HepG2 (cell line): Measurements from ENCODE around the gene ADGRD1. TPM values are rescaled to one million over a fixed set of nuclear protein-coding genes. Genes with fewer than 3 reads are reported as not detected.
A peak's percentile ranks its signal among the peaks of the same experiment; 100 is the strongest.

Source experiments
- ATAC-seq: fragments of 200-7000 bp; cut with Tn5 transposase; 3 replicates; pipeline ENCODE4 v1.9.1; 2020; ENCODE audit warnings: mild to moderate bottlenecking, moderate library complexity
- BruUV-seq: library from RNA; stranded (reverse); fragments of 400-500 nt; replicated peaks from 2 replicates; lab custom pipeline; 2021; lab: Mats Ljungman, UMichigan
- CTCF ChIA-PET: fragments of 300-600 bp; formaldehyde crosslinking; extraction: SDS; loops from one replicate; lab custom pipeline; 2021; ENCODE audit warnings: low total read pairs, inconsistent platforms, low intra/inter-chr PET ratio; lab: Yijun Ruan, JAX
- POLR2A ChIA-PET: fragments of 350-600 bp; sonication (Branson Sonifier 250); formaldehyde crosslinking; loops from one replicate; lab custom pipeline; 2020; ENCODE audit warnings: antibody characterized with exemption, inconsistent platforms; lab: Yijun Ruan, JAX
- DNase-seq: peaks from one replicate; pipeline ENCODE4 v3.0.0-alpha.2; 2015; ENCODE audit warnings: low spot score
- FAIRE-seq: peaks from 3 replicates; lab custom pipeline; 2011; peaks lifted over from hg19 to GRCh38; lab: Jason Lieb, UNC
- H2AFZ ChIP-seq: one replicate; pipeline ENCODE4 v1.6.1; 2011; ENCODE audit warnings: low read length, inconsistent platforms
- H3K27ac ChIP-seq: fragments of 300-600 bp; 3 replicates; pipeline ENCODE4 v1.8.0; 2011; ENCODE audit warnings: mixed run types, mild to moderate bottlenecking, mixed read lengths, low read length, inconsistent platforms; ENCODE audit not compliant: insufficient read depth; ENCODE audit errors: extremely low read length
- H3K27me3 ChIP-seq, 2 experiments: fragments of 200-600 bp in 1 of 2; 2 replicates in 1 of 2; 3 replicates in 1 of 2; pipeline versions ENCODE4 v1.6.0 to v1.8.0; 2011; ENCODE audit warnings: low read length in 2 of 2, mild to moderate bottlenecking in 2 of 2, moderate library complexity in 2 of 2, inconsistent platforms in 1 of 2; ENCODE audit not compliant: insufficient read depth in 2 of 2, control insufficient read depth in 1 of 2
- H3K36me3 ChIP-seq, 2 experiments: fragments of 200-600 bp in 1 of 2; replicated peaks in 1 of 2; 2 replicates in 1 of 2; 3 replicates in 1 of 2; pipeline versions ENCODE4 v1.5.1 to v1.8.0; 2011; ENCODE audit warnings: low read length in 2 of 2, inconsistent platforms in 1 of 2; ENCODE audit not compliant: insufficient read depth in 2 of 2, control insufficient read depth in 1 of 2
- H3K4me1 ChIP-seq: 2 replicates; pipeline ENCODE4 v1.5.1; 2012; ENCODE audit warnings: low read length, inconsistent platforms; ENCODE audit not compliant: insufficient read depth
- H3K4me2 ChIP-seq: 2 replicates; pipeline ENCODE4 v1.6.0; 2011; ENCODE audit warnings: low read depth, low read length, inconsistent platforms
- H3K4me3 ChIP-seq, 3 experiments: fragments of 200-600 bp in 1 of 3; sonication (generic), shearing (Covaris generic) in 1 of 3; replicated peaks in 1 of 3; 2 replicates each; pipeline ENCODE4 v1.5.1; 2011 to 2016; ENCODE audit warnings: low read length in 3 of 3, inconsistent platforms in 2 of 3, low read depth in 2 of 3, mild to moderate bottlenecking in 2 of 3, control low read depth in 1 of 3, mixed read lengths in 1 of 3; ENCODE audit not compliant: insufficient read depth in 1 of 3
- H3K79me2 ChIP-seq: one replicate; pipeline ENCODE4 v1.6.1; 2011; ENCODE audit warnings: low read length, inconsistent platforms; ENCODE audit not compliant: insufficient read depth
- H3K9ac ChIP-seq: 2 replicates; pipeline ENCODE4 v1.6.0; 2011; ENCODE audit warnings: mild to moderate bottlenecking, low read depth, low read length, inconsistent platforms; ENCODE audit not compliant: insufficient read depth
- H3K9me3 ChIP-seq: 2 replicates; pipeline ENCODE4 v1.5.1; 2012; ENCODE audit warnings: mild to moderate bottlenecking, low read length
- H4K20me1 ChIP-seq: 2 replicates; pipeline ENCODE4 v1.6.0; 2011; ENCODE audit warnings: inconsistent platforms, mild to moderate bottlenecking, low read length, moderate library complexity; ENCODE audit not compliant: insufficient read depth
- CENPX ChIP-seq: sonication (generic); formaldehyde crosslinking; IDR thresholded peaks from 2 replicates; pipeline ENCODE4 v1.9.0; 2021; ENCODE audit warnings: mild to moderate bottlenecking, missing genetic modification reagents, moderate library complexity
- ERF ChIP-seq: IDR thresholded peaks from 2 replicates; pipeline ENCODE4 v1.6.1; 2018; ENCODE audit warnings: missing biosample characterization, missing genetic modification reagents
- ETS1 ChIP-seq: sonication (generic); formaldehyde crosslinking; IDR thresholded peaks from 2 replicates; pipeline ENCODE4 v1.4.0; 2020; ENCODE audit warnings: missing genetic modification reagents
- PAWR ChIP-seq: sonication (generic); formaldehyde crosslinking; IDR thresholded peaks from 2 replicates; pipeline ENCODE4 v1.4.0; 2020; ENCODE audit warnings: missing genetic modification reagents, mild to moderate bottlenecking, borderline replicate concordance
- PBX3 ChIP-seq: sonication (generic); formaldehyde crosslinking; IDR thresholded peaks from 2 replicates; pipeline ENCODE4 v1.8.1; 2023; ENCODE audit warnings: missing genetic modification reagents, inconsistent platforms, borderline replicate concordance
- PHF8 ChIP-seq: sonication (generic); formaldehyde crosslinking; IDR thresholded peaks from 2 replicates; pipeline ENCODE4 v1.5.0; 2020; ENCODE audit warnings: missing genetic modification reagents
- POLR2A ChIP-seq, 2 experiments: IDR thresholded peaks; 2 replicates each; pipeline ENCODE4 v1.6.1; 2011; ENCODE audit warnings: low read depth in 2 of 2, low read length in 2 of 2, mild to moderate bottlenecking in 1 of 2, moderate library complexity in 1 of 2; ENCODE audit not compliant: insufficient read depth in 1 of 2
- POLR2AphosphoS2 ChIP-seq: IDR thresholded peaks from 2 replicates; pipeline ENCODE4 v1.6.1; 2011; ENCODE audit warnings: low read depth, low read length, improper control_type of control experiment
- POLR2AphosphoS5 ChIP-seq: IDR thresholded peaks from 2 replicates; pipeline ENCODE4 v1.6.1; 2012; ENCODE audit warnings: low read depth, low read length
- RFXAP ChIP-seq: sonication (generic); formaldehyde crosslinking; IDR thresholded peaks from 2 replicates; pipeline ENCODE4 v1.4.0; 2020; ENCODE audit warnings: missing genetic modification reagents, borderline replicate concordance
- TAF1 ChIP-seq: sonication (generic); formaldehyde crosslinking; IDR thresholded peaks from 2 replicates; pipeline ENCODE4 v1.4.0; 2020; ENCODE audit warnings: missing genetic modification reagents
- ZNF205 ChIP-seq: IDR thresholded peaks from 2 replicates; pipeline ENCODE4 v1.6.1; 2018; ENCODE audit warnings: missing biosample characterization, missing genetic modification reagents
- ZNF329 ChIP-seq: sonication (generic); formaldehyde crosslinking; IDR thresholded peaks from 2 replicates; pipeline ENCODE4 v1.9.0; 2021; ENCODE audit warnings: low read depth, mild to moderate bottlenecking, missing genetic modification reagents
- ZNF335 ChIP-seq: sonication (generic); formaldehyde crosslinking; IDR thresholded peaks from 2 replicates; pipeline ENCODE4 v1.4.0; 2020; ENCODE audit warnings: missing genetic modification reagents
- ZNF337 ChIP-seq: sonication (generic); formaldehyde crosslinking; IDR thresholded peaks from 2 replicates; pipeline ENCODE4 v1.5.1; 2020; ENCODE audit warnings: missing genetic modification reagents, low read depth, mild to moderate bottlenecking, borderline replicate concordance
- ZNF468 ChIP-seq: sonication (generic); formaldehyde crosslinking; IDR thresholded peaks from 2 replicates; pipeline ENCODE4 v1.8.0; 2022; ENCODE audit warnings: mild to moderate bottlenecking, moderate library complexity, missing genetic modification reagents
- ZNF556 ChIP-seq: sonication (generic); formaldehyde crosslinking; IDR thresholded peaks from 2 replicates; pipeline ENCODE4 v1.4.0; 2020; ENCODE audit warnings: mild to moderate bottlenecking, missing genetic modification reagents, borderline replicate concordance
- ZNF558 ChIP-seq: sonication (generic); formaldehyde crosslinking; IDR thresholded peaks from 2 replicates; pipeline ENCODE4 v1.9.0; 2022; ENCODE audit warnings: mild to moderate bottlenecking, missing genetic modification reagents, borderline replicate concordance
- WGBS: methylation state at CpG from one replicate; pipeline ENCODE4 v1.1.6; 2017; ENCODE audit warnings: low lambda C conversion rate; 5-methylcytosine and 5-hydroxymethylcytosine counted together
- in situ Hi-C: cut with HindIII; loops from 2 replicates; pipeline ENCODE4 v1.10.0; 2017; ENCODE audit warnings: low pct_unique_long_range_greater_than_20kb; ENCODE audit not compliant: extremely low pct_ligation_motif_present
- intact Hi-C: fragments of 100-400 bp; cut with micrococcal nuclease; formaldehyde crosslinking; loops from one replicate; pipeline ENCODE4 v1.10.0; 2022; ENCODE audit not compliant: unreplicated experiment
- polyA plus RNA-seq, 8 experiments: library from polyadenylated mRNA; depleted of rRNA in 3 of 8; stranded (reverse) in 7 of 8; unstranded in 1 of 8; fragments of >200 nt; fragmentation: Illumina TruSeq in 4 of 8; extraction: Trizol in 4 of 8; gene quantifications; 2 replicates each; pipeline versions ENCODE4 v1.2.1 to v1.2.3, GENCODE V29; 2011 to 2016; ENCODE audit warnings: low read depth in 4 of 8, missing spikeins in 1 of 8, mixed read lengths in 1 of 8; ENCODE audit not compliant: insufficient read depth in 1 of 8
- total RNA-seq, 5 experiments: library from RNA; depleted of rRNA; stranded (reverse); fragments of >200 nt; fragmentation: Illumina TruSeq; extraction: Trizol; gene quantifications; 2 replicates each; pipeline ENCODE4 v1.2.3, GENCODE V29; 2016; ENCODE audit warnings: low read depth in 1 of 5
- TF ChIP-seq, protein P1 (sequence below): IDR thresholded peaks from 2 replicates; pipeline ENCODE4 v1.6.1; 2016; ENCODE audit warnings: mild to moderate bottlenecking
- TF ChIP-seq, protein P2 (sequence below): sonication (generic); formaldehyde crosslinking; IDR thresholded peaks from 2 replicates; pipeline ENCODE4 v1.5.1; 2020; ENCODE audit warnings: mild to moderate bottlenecking, missing genetic modification reagents, borderline replicate concordance

Gene ADGRD1
- total and polyA plus RNA-seq, 2 of the 13 experiments (the other 11 are each of a cell fraction or from before 2014, with no cell fraction given) = 0.46 to 12.4 TPM

- TF ChIP-seq, protein P1, sequence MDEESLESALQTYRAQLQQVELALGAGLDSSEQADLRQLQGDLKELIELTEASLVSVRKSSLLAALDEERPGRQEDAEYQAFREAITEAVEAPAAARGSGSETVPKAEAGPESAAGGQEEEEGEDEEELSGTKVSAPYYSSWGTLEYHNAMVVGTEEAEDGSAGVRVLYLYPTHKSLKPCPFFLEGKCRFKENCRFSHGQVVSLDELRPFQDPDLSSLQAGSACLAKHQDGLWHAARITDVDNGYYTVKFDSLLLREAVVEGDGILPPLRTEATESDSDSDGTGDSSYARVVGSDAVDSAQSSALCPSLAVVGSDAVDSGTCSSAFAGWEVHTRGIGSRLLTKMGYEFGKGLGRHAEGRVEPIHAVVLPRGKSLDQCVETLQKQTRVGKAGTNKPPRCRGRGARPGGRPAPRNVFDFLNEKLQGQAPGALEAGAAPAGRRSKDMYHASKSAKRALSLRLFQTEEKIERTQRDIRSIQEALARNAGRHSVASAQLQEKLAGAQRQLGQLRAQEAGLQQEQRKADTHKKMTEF (CRISPR knock-in tag) = peak; percentile 22; the same call in 1 of the 2 replicates
- TF ChIP-seq PAWR (no peak), ZNF558 (CRISPR knock-in tag) (no peak), POLR2A (IDR thresholded peaks at IDR 0.05; ENCODE audit: insufficient read depth in 1 of 2, low read depth in 2 of 2, low read length in 2 of 2) (peak in 1 of 2 experiments; percentile 35; a peak in 1 of 4 replicates), PHF8 (no peak), POLR2AphosphoS5 (peak; percentile 38; the same call in 1 of the 2 replicates), CENPX (CRISPR knock-in tag) (no peak)
- TF ChIP-seq, protein P2, sequence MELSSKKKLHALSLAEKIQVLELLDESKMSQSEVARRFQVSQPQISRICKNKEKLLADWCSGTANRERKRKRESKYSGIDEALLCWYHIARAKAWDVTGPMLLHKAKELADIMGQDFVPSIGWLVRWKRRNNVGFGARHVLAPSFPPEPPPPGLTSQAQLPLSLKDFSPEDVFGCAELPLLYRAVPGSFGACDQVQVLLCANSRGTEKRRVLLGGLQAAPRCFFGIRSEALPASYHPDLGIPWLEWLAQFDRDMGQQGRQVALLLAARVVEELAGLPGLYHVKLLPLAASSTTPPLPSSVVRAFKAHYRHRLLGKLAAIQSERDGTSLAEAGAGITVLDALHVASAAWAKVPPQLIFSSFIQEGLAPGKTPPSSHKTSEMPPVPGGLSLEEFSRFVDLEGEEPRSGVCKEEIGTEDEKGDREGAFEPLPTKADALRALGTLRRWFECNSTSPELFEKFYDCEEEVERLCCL (CRISPR knock-in tag) = no peak
Observed at GRCh38 chr12:130953771-130954543, at the start of gene ADGRD1 (continued).

- intact Hi-C loops = no loop called here
- Histone ChIP-seq H3K4me2 (no peak overlapping the region), H3K79me2 (no peaks in the 10 kb centered on the region), H2AFZ (no peak overlapping the region), H3K9ac (no peak overlapping the region), H3K27me3 (peaks cover 0 to 2% of the 10 kb centered on the region in 2 experiments; a peak in 2 of 5 replicates), H4K20me1 (no peaks in the 10 kb centered on the region), H3K27ac (no peak overlapping the region), H3K36me3 (no peaks in the 10 kb centered on the region), H3K9me3 (no peaks in the 10 kb centered on the region), H3K4me3 (no peak overlapping the region), H3K4me1 (no peaks in the 10 kb centered on the region)
- TF ChIP-seq ETS1 (CRISPR knock-in tag) (no peak), ZNF337 (CRISPR knock-in tag) (no peak), ERF (CRISPR knock-in tag) (no peak), ZNF468 (CRISPR knock-in tag) (no peak), TAF1 (CRISPR knock-in tag) (no peak), ZNF329 (CRISPR knock-in tag) (no peak), ZNF556 (CRISPR knock-in tag) (no peak), ZNF335 (no peak), PBX3 (CRISPR knock-in tag) (no peak), POLR2AphosphoS2 (no peak), ZNF205 (CRISPR knock-in tag) (no peak), RFXAP (CRISPR knock-in tag) (no peak)
- ATAC-seq (no peak), DNase-seq (no peak), FAIRE-seq (no peak)
- in situ Hi-C loops = loop anchor here (25.0 kb wide), 1 partner anchor 558 kb away; no protein-coding TSS in a partner anchor
- CTCF ChIA-PET = no interaction called here
- POLR2A ChIA-PET = no interaction called here
- no TSS peak for BruUV-seq
- WGBS = 16% methylated on average over 2 of the region's 2 CpGs
Observed at GRCh38 chr12:130904064-130904463, 49.6 kb upstream of the ADGRD1 start.
